ENCODE measurements around the gene TEAD3. TPM values are rescaled to one million over a fixed set of nuclear protein-coding genes. Genes with fewer than 3 reads are reported as not detected.

Gene TEAD3
- total and polyA plus RNA-seq, 10 of the 15 experiments (the other 5 are each of a cell fraction or from before 2014, with no cell fraction given), result 0.02 to 0.28 (median 0.18) TPM; not detected in 5

DNA sequence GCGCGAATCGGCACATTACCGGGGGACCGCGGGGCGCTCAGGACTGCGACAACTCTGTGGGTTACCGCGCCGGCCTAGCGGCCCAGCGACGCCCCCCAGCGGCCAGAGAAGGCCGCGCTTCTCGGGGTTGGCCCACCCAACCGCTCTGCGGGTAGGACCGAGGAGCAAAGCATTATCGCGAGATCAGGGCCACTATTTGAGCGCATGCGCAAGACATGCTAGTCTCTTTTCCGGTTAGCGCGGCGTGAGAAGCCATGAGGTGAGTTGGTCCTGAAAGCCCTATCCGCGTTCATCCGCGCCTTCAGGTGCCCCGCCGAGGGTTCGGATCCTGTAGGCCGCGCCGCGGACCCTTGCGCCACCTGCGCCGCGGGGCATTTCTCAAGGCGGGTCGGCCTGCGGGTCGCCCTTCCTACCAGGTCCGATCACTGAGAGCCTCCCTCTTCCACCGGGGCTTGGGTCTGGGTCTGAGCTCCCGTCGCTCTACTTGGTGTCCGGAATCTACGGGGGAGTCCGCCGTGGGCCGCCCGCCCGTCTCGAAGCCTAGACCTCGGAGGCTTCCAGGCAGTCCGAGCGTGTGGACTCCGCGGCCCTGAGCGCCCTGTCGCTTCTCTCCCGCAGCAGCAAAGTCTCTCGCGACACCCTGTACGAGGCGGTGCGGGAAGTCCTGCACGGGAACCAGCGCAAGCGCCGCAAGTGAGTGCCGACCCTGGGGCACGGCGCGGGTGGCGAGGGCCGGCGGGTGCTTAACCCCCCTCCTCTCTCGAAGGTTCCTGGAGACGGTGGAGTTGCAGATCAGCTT lies 28.5 kb downstream of the TEAD3 start, which contains the start of gene RPL10A (continued):
- TF ChIP-seq, protein P1, sequence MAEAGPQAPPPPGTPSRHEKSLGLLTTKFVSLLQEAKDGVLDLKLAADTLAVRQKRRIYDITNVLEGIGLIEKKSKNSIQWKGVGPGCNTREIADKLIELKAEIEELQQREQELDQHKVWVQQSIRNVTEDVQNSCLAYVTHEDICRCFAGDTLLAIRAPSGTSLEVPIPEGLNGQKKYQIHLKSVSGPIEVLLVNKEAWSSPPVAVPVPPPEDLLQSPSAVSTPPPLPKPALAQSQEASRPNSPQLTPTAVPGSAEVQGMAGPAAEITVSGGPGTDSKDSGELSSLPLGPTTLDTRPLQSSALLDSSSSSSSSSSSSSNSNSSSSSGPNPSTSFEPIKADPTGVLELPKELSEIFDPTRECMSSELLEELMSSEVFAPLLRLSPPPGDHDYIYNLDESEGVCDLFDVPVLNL (IDR thresholded peaks at IDR 0.05; ENCODE audit: low read depth, low read length), result no peak
- TF ChIP-seq ETV6 (conservative IDR thresholded peaks at IDR 0.05 in 1 of 2, IDR thresholded peaks at IDR 0.05 in 1 of 2; ENCODE audit: borderline replicate concordance in 1 of 2, low read depth in 1 of 2), result peak in 1 of 2 experiments; percentile 41; a peak in 1 of 4 replicates
- TF ChIP-seq, protein P2, sequence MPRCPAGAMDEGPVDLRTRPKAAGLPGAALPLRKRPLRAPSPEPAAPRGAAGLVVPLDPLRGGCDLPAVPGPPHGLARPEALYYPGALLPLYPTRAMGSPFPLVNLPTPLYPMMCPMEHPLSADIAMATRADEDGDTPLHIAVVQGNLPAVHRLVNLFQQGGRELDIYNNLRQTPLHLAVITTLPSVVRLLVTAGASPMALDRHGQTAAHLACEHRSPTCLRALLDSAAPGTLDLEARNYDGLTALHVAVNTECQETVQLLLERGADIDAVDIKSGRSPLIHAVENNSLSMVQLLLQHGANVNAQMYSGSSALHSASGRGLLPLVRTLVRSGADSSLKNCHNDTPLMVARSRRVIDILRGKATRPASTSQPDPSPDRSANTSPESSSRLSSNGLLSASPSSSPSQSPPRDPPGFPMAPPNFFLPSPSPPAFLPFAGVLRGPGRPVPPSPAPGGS (IDR thresholded peaks at IDR 0.05; ENCODE audit: borderline replicate concordance, insufficient read depth, low read depth, low read length, poor library complexity, severe bottlenecking), result peak; percentile 40
- TF ChIP-seq CBFB (IDR thresholded peaks at IDR 0.05; ENCODE audit: low read depth), result peak; percentile 100
- TF ChIP-seq, protein P3, sequence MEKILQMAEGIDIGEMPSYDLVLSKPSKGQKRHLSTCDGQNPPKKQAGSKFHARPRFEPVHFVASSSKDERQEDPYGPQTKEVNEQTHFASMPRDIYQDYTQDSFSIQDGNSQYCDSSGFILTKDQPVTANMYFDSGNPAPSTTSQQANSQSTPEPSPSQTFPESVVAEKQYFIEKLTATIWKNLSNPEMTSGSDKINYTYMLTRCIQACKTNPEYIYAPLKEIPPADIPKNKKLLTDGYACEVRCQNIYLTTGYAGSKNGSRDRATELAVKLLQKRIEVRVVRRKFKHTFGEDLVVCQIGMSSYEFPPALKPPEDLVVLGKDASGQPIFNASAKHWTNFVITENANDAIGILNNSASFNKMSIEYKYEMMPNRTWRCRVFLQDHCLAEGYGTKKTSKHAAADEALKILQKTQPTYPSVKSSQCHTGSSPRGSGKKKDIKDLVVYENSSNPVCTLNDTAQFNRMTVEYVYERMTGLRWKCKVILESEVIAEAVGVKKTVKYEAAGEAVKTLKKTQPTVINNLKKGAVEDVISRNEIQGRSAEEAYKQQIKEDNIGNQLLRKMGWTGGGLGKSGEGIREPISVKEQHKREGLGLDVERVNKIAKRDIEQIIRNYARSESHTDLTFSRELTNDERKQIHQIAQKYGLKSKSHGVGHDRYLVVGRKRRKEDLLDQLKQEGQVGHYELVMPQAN (conservative IDR thresholded peaks at IDR 0.05), result peak; percentile 95
- peak; percentile 27; the same call in 1 of the 2 replicates for TF ChIP-seq ZNF24 (IDR thresholded peaks at IDR 0.05)
- TF ChIP-seq KLF5 (IDR thresholded peaks at IDR 0.05; ENCODE audit: partially characterized antibody), result peak; percentile 54
- peak; percentile 2 for TF ChIP-seq MEF2B (IDR thresholded peaks at IDR 0.05; ENCODE audit: partially characterized antibody, poor library complexity, severe bottlenecking)
- peak; percentile 100 for TF ChIP-seq POLR2A (IDR thresholded peaks at IDR 0.05; ENCODE audit: low read depth, low read length)
- peak; percentile 44; the same call in 1 of the 2 replicates for TF ChIP-seq MYB (IDR thresholded peaks at IDR 0.05; ENCODE audit: borderline replicate concordance, low read depth, low read length)
- peak; percentile 57; the same call in 1 of the 2 replicates for TF ChIP-seq TCF12 (IDR thresholded peaks at IDR 0.05; ENCODE audit: low read depth, low read length)
- no peak for TF ChIP-seq KDM1A (IDR thresholded peaks at IDR 0.05; ENCODE audit: borderline replicate concordance)
- no peak for TF ChIP-seq EP300 (IDR thresholded peaks at IDR 0.05; ENCODE audit: borderline replicate concordance in 1 of 2, control insufficient read depth in 1 of 2, low read depth in 2 of 2, low read length in 2 of 2)
- no peak; the same call in 1 of the 2 replicates for TF ChIP-seq EED (IDR thresholded peaks at IDR 0.05; ENCODE audit: low read depth)
- TF ChIP-seq, protein P4, sequence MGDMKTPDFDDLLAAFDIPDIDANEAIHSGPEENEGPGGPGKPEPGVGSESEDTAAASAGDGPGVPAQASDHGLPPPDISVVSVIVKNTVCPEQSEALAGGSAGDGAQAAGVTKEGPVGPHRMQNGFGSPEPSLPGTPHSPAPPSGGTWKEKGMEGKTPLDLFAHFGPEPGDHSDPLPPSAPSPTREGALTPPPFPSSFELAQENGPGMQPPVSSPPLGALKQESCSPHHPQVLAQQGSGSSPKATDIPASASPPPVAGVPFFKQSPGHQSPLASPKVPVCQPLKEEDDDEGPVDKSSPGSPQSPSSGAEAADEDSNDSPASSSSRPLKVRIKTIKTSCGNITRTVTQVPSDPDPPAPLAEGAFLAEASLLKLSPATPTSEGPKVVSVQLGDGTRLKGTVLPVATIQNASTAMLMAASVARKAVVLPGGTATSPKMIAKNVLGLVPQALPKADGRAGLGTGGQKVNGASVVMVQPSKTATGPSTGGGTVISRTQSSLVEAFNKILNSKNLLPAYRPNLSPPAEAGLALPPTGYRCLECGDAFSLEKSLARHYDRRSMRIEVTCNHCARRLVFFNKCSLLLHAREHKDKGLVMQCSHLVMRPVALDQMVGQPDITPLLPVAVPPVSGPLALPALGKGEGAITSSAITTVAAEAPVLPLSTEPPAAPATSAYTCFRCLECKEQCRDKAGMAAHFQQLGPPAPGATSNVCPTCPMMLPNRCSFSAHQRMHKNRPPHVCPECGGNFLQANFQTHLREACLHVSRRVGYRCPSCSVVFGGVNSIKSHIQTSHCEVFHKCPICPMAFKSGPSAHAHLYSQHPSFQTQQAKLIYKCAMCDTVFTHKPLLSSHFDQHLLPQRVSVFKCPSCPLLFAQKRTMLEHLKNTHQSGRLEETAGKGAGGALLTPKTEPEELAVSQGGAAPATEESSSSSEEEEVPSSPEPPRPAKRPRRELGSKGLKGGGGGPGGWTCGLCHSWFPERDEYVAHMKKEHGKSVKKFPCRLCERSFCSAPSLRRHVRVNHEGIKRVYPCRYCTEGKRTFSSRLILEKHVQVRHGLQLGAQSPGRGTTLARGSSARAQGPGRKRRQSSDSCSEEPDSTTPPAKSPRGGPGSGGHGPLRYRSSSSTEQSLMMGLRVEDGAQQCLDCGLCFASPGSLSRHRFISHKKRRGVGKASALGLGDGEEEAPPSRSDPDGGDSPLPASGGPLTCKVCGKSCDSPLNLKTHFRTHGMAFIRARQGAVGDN (IDR thresholded peaks at IDR 0.05), result peak; percentile 91
- TF ChIP-seq, protein P5, sequence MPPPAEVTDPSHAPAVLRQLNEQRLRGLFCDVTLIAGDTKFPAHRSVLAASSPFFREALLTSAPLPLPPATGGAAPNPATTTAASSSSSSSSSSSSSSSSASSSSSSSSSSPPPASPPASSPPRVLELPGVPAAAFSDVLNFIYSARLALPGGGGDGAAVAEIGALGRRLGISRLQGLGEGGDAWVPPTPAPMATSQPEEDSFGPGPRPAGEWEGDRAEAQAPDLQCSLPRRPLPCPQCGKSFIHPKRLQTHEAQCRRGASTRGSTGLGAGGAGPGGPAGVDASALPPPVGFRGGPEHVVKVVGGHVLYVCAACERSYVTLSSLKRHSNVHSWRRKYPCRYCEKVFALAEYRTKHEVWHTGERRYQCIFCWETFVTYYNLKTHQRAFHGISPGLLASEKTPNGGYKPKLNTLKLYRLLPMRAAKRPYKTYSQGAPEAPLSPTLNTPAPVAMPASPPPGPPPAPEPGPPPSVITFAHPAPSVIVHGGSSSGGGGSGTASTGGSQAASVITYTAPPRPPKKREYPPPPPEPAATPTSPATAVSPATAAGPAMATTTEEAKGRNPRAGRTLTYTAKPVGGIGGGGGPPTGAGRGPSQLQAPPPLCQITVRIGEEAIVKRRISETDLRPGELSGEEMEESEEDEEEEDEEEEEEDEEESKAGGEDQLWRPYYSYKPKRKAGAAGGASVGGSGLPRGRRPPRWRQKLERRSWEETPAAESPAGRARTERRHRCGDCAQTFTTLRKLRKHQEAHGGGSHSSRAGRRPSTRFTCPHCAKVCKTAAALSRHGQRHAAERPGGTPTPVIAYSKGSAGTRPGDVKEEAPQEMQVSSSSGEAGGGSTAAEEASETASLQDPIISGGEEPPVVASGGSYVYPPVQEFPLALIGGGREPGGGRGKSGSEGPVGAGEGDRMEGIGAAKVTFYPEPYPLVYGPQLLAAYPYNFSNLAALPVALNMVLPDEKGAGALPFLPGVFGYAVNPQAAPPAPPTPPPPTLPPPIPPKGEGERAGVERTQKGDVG (CRISPR knock-in tag; IDR thresholded peaks at IDR 0.05), result no peak

Measured in GM12878 (cell line).